Prostate gland (tissue), 2 donors: ENCODE measurements around the gene GLS. TPM values are rescaled to one million over a fixed set of nuclear protein-coding genes. Genes with fewer than 3 reads are reported as not detected.
A peak's percentile ranks its signal among the peaks of the same experiment; 100 is the strongest.

Source experiments
- DNase-seq: peaks from one replicate; pipeline ENCODE4 v3.0.0-alpha.2; 2019; ENCODE audit warnings: low spot score
- H3K27ac ChIP-seq, 2 donors: fragments of 200-600 bp; sonication (generic); 2 replicates each; pipeline ENCODE4 v1.5.1; 2017 to 2019
- H3K27me3 ChIP-seq: fragments of 200-600 bp; sonication (generic); replicated peaks from 2 replicates; pipeline ENCODE4 v1.5.1; 2019; ENCODE audit not compliant: insufficient read depth
- H3K36me3 ChIP-seq, 2 donors: fragments of 200-600 bp; sonication (generic); 1 replicate in 1 of 2; 2 replicates in 1 of 2; pipeline versions ENCODE4 v1.5.1 to v1.8.1; 2017 to 2019
- H3K4me1 ChIP-seq: fragments of 200-600 bp; sonication (generic); replicated peaks from 2 replicates; pipeline ENCODE4 v1.5.1; 2019
- H3K4me3 ChIP-seq, 2 donors: fragments of 200-600 bp; sonication (generic); 2 replicates each; pipeline ENCODE4 v1.5.1; 2017 to 2019
- H3K9me3 ChIP-seq: fragments of 200-600 bp; sonication (generic); 2 replicates; pipeline ENCODE4 v1.5.1; 2017
- CTCF ChIP-seq, 4 experiments: fragments of 200-600 bp in 2 of 4; fragments of 450-650 bp in 2 of 4; sonication (generic) in 2 of 4; IDR thresholded peaks; 1 replicate in 3 of 4; 2 replicates in 1 of 4; pipeline ENCODE4 v1.5.1; 2016 to 2019; ENCODE audit warnings: antibody characterized with exemption in 4 of 4, mild to moderate bottlenecking in 2 of 4, moderate library complexity in 2 of 4
- POLR2A ChIP-seq: fragments of 450-650 bp; IDR thresholded peaks from one replicate; pipeline ENCODE4 v1.6.1; 2016; ENCODE audit warnings: antibody characterized with exemption, mild to moderate bottlenecking
- POLR2AphosphoS5 ChIP-seq: sonication (generic); formaldehyde crosslinking; IDR thresholded peaks from one replicate; pipeline ENCODE4 v1.6.1; 2017; ENCODE audit warnings: antibody characterized with exemption
- WGBS: methylation state at CpG from one replicate; pipeline ENCODE4 v1.1.5; 2018; 5-methylcytosine and 5-hydroxymethylcytosine counted together
- intact Hi-C: fragments of 100-400 bp; cut with DNase I; formaldehyde crosslinking; loops from one replicate; pipeline ENCODE4 v1.14.2; 2022
- total RNA-seq, 2 donors: library from RNA; depleted of rRNA; stranded (reverse); fragments of >200 nt; gene quantifications; one replicate each; pipeline ENCODE4 v1.1.0, GENCODE V29; 2016

Gene GLS
- total RNA-seq, 2 donors from 2014 or later = 30.6 to 74.9 TPM

- TF ChIP-seq CTCF (IDR thresholded peaks at IDR 0.05) (peak in 1 of 4 experiments; percentile 43), POLR2AphosphoS5 (peak; percentile 92), POLR2A (peak; percentile 86)
- Histone ChIP-seq H3K9me3 (no peaks in the 10 kb centered on the region), H3K27me3 (no peaks in the 10 kb centered on the region), H3K36me3 (no peaks in the 10 kb centered on the region), H3K27ac (peak within 1 kb of the TSS; percentile 92 to 94), H3K4me1 (peaks cover 2% of the 10 kb centered on the region), H3K4me3 (peak within 1 kb of the TSS; percentile 83 to 99)
- peak; percentile 89 for DNase-seq
- intact Hi-C loops = loop anchor here (5.0 kb wide), 1 partner anchor 132 kb away; the partner anchor contains the start of gene GLS
- under 1% methylated on average over 63 of the region's 68 CpGs for WGBS
Observed at GRCh38 chr2:191013932-191014652, 133.5 kb downstream of the GLS start, which contains the start of gene STAT1. TSS of gene STAT1 (minus strand) at chr2:191014171. CDS start at chr2:191010003, 4,168 bp downstream.

GRCh38 chr2:191014653-191015020, 134.0 kb downstream of the GLS start:
- WGBS = 47% methylated on average over 4 of the region's 4 CpGs
- H3K36me3 ChIP-seq = no peaks in the 10 kb centered on the region
- H3K27ac ChIP-seq = peak overlapping the region; percentile 92 to 94

More at GRCh38 chr2:191014653-191015020, 134.0 kb downstream of the GLS start:
- Histone ChIP-seq H3K27me3 (no peaks in the 10 kb centered on the region), H3K4me3 (peak overlapping the region; percentile 83 to 99), H3K9me3 (no peaks in the 10 kb centered on the region), H3K4me1 (peaks cover 2% of the 10 kb centered on the region)
- no peak for DNase-seq
- intact Hi-C loops = loop anchor here (5.0 kb wide), 1 partner anchor 132 kb away; the partner anchor contains the start of gene GLS
- no peak for TF ChIP-seq POLR2A
- TF ChIP-seq POLR2AphosphoS5 = no peak
- no peak for TF ChIP-seq CTCF (IDR thresholded peaks at IDR 0.05)

Other genes starting within 250 kb of the GLS start
- 10 to 100 TPM; 36.6 to 48.6 TPM for gene NAB1, start 231.7 kb upstream of the GLS start, total RNA-seq
- 10 to 100 TPM; 53.3 to 64.1 TPM for gene STAT1, start 133.3 kb downstream of the GLS start, total RNA-seq